DOHH2 (cell line): Measurements from ENCODE around the gene RBM4B.

Source experiments
- EZH2phosphoT487 ChIP-seq: fragments of 200-600 bp; sonication (generic); IDR thresholded peaks from 2 replicates; pipeline ENCODE4 v1.6.1; 2017; ENCODE audit warnings: borderline replicate concordance, mild to moderate bottlenecking, antibody characterized with exemption, low read length, moderate library complexity, mixed read lengths
- TF ChIP-seq, protein P1 (sequence below): fragments of 200-600 bp; sonication (generic); IDR thresholded peaks from one replicate; pipeline ENCODE4 v1.5.1; 2014; ENCODE audit warnings: antibody characterized with exemption, mild to moderate bottlenecking, low read depth, low read length; ENCODE audit not compliant: poor library complexity, severe bottlenecking

DNA sequence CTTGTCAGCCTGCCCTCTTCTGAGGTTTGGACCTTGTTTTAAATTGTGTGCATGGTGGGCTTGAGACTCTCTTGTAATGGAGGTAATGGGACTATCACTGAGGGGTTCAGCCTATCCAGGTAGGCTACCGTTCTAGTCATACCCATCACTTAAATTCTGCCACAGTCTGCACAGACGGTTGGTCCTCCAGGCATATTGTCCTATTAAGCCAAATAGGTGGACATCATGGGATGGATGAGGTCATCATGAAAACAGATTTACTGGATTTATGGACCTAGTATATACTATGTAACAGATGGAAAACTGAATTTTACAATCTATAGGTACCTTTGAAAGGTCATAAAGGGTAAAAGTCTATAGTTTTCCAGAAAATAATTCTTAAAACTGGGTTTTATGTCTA, 48.3 kb downstream of the RBM4B start:
- TF ChIP-seq, protein P1, sequence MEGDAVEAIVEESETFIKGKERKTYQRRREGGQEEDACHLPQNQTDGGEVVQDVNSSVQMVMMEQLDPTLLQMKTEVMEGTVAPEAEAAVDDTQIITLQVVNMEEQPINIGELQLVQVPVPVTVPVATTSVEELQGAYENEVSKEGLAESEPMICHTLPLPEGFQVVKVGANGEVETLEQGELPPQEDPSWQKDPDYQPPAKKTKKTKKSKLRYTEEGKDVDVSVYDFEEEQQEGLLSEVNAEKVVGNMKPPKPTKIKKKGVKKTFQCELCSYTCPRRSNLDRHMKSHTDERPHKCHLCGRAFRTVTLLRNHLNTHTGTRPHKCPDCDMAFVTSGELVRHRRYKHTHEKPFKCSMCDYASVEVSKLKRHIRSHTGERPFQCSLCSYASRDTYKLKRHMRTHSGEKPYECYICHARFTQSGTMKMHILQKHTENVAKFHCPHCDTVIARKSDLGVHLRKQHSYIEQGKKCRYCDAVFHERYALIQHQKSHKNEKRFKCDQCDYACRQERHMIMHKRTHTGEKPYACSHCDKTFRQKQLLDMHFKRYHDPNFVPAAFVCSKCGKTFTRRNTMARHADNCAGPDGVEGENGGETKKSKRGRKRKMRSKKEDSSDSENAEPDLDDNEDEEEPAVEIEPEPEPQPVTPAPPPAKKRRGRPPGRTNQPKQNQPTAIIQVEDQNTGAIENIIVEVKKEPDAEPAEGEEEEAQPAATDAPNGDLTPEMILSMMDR: no peak
- TF ChIP-seq EZH2phosphoT487: no peak
